OCI-M1 (cell line): ENCODE results near the gene TMEM14C.

Source experiments
- DNase-seq: peaks from one replicate; lab custom pipeline; 2025; lab: John Stamatoyannopoulos, UW

Gene TMEM14C

DNA sequence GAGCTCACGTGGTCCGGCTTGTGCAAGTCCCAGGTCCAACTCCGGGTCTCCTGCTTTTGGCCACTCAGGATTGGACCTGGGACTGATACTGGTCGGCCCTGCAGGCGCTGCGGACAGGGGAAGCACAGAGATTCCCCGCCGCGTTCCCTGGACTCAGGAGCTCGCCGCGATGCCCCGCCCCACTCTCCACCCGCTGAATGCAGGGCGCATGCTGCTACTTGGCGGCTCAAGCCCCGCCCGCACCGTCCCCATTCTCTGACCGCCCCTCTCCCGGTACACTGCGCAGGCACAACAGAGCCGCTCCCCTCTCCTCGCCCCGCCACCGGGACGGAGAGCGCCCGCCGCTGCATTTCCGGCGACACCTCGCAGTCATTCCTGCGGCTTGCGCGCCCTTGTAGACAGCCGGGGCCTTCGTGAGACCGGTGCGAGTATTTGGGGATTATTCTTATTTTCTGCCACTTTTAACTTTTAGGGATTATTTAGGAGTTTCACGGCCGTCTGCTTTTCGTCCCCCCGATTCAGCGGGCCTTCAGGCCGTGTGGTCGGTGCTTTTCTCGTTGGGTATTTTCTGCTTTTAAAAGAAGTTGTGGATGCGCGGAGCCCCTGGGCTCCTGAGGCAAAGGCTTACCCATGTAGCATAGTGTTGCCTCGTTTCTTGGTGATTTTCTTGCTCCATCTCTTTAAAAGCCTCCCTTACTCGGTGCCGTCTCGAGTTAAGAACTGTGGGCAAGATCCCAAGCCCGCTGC lies at the start of gene TMEM14C:
TMEM14C (plus strand) TSS at position 251 of the 747 bp plus-strand sequence. CDS start 1,544 bp downstream, outside the sequence.
- DNase-seq = peak; percentile 99

DNA sequence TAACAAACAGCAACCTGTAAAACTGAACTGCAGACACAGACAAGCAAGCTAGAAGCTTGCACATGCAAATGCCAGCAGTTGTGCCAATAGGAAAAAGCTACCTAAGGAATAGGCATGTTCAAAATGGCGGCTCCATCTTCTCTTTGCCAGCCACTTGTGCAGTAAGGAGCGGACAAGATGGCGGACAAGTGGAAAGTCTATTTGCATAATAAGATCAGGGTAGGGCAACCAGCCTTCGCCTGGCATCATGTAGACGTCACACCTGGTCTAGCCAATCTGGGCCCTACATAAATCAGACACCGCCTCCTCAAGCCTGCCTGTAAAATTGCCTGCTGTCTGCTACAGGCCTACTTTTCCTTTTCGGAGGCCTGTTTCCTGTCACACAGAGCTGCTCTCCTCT lies 46.5 kb upstream of the TMEM14C start:
- DNase-seq = no peak

DNA sequence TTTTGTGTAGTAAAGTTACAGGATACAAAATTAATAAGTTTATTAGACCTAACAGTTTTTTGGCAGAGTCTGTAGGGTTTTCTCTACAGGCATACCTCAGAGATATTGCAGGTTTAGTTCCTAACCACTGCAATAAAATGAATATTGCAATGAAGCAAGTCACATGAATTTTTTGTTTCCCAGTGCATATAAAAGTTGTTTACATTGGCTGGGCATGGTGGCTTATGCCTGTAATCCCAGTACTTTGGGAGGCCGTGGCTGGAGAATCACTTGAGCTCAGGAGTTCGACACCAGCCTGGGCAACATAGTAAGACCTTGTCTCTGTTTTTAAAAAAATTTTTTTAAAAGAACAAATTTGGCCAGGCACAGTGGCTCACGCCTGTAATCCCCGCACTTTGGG lies 44.4 kb upstream of the TMEM14C start:
- DNase-seq = no peak

DNA sequence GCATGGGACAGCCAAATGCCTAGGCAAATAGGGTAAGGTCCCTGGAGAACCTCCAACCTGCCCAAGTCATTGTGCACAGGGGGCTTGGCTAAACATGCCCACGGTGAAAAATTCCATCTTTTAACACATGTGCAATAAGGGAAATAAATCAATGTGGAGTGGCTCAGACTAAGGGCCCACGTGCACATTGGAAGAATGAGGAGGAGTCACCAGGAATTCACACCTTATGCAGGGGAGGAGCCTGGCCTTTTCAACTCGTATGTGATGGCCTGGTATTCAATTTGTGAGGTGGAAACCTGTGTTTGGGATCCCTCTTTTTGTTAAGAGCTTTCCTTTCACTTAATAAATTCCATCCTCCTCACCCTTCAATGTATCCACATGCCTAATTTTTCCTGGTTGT lies 41.1 kb upstream of the TMEM14C start:
- DNase-seq = no peak

DNA sequence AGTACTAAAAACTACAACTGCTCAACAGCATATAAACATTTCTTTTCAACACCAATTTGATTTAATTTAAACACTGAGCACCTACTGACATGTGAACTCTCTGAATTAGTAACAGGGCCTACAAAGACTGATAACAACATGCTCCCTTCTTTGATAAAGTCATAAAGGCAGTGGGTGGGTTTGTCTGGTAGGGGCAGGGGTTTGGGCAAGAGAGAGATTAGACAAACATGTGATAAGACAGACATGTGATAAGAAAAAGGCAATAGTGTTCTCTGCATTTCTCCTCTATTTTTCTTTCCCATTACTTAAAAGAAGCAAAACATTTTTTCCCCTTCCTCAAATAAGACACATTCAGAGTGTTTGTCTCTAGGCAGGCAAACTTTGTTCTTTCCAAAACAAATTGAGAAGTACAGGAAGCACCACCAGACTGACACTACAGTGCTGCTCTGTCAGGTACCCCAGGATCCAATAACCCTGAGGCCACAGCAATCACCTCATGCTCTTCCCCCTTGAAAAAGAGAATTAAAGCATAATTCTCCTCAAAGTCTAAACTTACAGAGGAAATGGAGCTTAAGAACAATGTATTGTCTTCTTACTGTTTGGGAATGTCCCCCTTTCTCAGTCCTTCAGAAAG lies 40.4 kb upstream of the TMEM14C start:
- peak; percentile 43 for DNase-seq

DNA sequence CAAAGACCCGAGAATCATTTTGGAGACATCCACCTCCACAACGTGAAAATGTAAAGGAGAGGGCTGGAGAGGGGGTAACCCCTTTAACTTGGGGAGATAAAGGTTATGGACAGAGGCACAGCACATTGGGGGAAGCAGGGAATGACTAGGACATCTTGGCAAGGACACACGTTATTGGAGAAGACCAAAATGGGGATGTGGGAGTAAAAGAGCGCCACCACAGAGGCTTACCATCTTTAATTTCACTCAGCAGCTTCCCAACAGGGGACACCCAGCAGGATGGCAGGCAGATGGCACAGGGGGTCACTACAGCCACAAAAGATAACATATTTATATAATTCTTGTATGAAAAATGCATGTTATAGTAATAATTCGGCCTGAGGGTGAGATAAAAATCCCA lies 38.3 kb upstream of the TMEM14C start:
- no peak for DNase-seq

DNA sequence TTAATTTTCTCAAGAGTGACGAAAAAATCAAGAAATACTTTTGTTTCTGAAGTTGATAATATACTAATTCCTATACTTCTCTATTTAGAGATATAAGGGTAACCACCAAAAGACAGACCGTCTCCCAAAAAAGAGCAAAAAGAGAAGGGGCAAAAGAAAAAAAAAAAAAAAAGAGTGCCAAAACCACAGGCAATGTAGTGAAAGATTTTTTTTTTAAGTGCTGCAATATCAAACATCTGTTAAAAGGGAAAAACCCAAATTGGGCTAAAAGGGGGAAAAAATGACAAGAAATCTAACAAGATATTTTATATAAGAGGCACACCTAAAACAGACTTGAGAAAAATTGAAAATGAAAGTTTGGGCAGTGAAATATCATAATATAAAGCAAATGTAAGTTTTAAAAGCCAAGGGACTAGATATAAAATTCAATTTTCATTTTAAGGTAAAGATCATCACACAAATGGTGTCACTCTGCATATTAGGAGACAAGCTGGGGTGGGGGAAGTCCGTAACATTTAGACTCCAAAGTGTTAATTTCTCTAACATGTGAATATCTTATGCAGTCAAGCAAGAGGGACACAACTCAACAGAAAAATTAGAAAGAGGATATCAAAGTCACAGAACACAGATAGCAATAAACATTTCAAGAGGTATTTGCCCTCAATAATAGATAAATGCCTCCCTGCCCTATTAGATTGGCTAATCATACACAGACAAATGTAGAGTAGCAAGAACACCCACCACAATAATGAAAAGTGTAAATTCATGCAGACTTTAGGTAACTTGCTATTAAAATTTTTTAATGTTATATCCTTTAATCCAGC lies 37.6 kb upstream of the TMEM14C start:
- no peak for DNase-seq

DNA sequence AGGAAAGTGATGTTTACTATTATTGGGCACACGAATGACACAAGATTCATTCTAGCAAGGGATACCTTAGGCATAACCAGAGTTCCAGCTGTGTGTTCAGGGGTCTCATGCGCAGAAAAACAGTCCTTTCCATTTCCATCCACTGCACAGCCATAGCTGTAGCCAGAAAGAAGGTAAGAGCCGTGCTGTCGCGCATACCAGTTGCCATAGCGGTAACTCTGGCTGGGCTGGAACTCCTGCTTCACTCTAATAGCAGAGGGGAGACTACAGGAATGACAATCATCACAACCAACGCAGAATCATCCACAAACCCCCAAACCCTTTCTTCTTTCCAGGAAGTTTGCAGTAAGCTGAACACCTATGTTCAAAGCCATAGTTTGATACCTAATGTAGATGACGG lies 36.0 kb upstream of the TMEM14C start:
- no peak for DNase-seq

DNA sequence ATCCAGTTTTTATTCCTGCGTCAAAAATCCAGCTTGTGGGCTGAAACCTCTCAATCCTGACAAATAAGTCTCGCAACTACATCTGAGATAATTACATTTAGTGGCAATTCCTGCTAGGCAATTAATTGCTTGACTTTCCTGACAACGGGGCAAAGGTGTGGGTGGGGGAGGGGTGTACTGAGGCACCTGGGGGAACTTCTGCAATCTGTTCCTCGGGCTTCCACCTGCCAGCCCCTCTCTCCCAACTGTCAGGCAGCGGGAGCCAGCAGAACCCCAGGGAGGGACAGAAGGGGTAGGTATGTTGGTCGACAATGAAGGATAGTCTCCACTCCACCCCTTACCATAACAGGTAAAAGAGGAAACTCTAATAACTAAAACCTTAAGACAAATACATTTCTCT lies 35.3 kb upstream of the TMEM14C start:
- no peak for DNase-seq

DNA sequence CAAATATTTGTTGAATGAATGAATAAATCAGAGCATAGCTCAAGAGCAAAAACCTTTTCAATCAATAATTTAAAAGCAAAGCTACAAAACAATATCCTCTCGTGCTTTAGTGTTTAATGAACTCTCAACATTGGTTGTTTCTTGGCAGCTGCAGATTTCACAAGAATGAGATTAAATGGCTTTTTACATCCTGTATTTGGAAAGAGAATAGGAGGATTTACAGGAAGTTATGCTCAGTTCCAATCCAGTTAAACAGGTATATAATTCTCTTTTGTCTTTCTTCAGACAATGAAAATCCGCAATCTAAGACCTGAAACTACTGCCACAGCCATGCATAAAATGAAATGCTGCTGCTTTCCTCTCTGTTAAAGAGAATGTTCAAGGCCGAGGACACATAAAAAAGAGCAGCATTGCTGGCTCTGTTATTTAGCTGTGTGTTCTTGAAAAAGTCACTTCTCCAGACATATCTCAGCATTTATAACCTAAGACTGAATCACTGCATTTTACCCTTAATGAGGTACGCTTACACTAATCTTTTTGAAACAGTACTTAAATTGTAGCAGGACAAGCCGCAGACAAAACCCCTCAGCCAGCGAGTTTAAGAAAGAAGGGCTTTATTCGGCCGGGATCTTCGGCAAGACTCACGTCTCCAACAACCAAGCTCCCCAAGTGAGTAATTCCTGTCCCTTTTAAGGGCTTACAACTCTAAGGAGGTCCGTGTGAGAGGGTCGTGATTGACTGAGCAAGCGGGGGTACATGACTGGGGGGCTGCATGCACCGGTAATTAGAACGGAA lies 32.0 kb upstream of the TMEM14C start:
- DNase-seq = no peak

DNA sequence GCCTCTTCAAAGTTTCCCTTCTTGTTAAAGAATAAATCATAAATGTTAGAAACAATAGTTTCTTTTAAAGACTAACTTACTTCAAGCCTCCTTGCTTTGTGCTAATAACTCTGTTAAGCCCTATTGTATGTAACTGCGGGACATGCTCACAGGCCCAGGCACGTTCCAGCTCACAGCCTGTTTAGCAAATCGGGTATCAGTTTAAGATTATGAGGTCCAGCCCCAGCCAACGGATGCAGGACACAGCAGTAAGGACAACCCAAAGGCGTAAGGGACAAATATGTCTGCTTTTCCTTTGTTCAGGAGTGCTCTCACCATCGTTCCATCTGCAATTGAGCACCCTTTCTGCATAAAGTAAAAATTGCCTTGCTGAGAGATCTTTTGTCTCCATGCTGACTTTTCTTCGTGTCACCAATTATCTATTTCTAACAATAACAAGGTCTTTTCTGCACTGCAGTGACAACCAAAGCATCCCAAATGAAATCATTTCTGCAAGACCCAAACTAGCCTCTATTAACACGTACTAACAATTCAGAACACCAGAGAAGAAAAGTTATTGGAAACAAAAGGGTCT lies 29.8 kb upstream of the TMEM14C start:
- DNase-seq = no peak

DNA sequence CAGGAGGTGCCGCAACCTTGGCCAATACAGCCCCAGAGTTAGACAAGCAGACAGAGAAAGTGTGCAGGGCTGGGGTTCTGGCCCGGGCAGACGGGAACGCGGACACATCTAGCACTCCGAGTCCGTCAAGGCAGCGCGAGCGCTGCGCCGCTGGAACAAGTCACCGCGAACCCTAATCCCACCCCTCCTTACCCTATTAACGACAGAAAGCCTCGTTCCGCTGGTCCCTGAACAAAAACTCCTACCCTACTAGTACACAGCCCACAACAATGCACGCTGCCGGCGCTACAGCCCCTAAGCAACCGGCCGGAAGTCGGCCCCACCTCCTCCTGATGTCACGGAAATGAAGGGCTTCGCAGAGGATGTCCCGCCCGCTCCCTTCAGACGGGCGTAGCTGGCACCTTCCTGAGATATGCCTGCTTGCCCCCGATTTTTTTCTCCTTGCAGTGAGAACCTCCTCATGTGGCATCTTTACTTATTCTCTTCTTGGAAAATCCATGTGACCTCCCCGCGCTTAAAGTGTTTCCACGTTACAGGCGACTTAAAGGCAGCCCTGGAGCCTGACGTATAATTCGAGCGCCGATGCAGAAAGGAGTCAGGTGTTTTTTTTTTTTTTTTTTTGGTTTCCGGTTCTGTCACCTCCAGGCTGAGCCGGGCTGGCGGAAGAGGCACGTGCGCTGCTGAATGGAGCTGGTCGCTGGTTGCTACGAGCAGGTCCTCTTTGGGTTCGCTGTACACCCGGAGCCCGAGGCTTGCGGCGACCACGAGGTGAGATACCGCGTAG lies 28.4 kb upstream of the TMEM14C start, which contains the start of the genes C6orf52 and PAK1IP1:
C6orf52 (minus strand) TSS at position 315 of the 784 bp plus-strand sequence. CDS start 7,066 bp downstream, outside the sequence.
PAK1IP1 (plus strand) TSS at position 671 of the 784 bp plus-strand sequence; CDS start at position 685, 14 bp downstream.
- peak; percentile 98 for DNase-seq

DNA sequence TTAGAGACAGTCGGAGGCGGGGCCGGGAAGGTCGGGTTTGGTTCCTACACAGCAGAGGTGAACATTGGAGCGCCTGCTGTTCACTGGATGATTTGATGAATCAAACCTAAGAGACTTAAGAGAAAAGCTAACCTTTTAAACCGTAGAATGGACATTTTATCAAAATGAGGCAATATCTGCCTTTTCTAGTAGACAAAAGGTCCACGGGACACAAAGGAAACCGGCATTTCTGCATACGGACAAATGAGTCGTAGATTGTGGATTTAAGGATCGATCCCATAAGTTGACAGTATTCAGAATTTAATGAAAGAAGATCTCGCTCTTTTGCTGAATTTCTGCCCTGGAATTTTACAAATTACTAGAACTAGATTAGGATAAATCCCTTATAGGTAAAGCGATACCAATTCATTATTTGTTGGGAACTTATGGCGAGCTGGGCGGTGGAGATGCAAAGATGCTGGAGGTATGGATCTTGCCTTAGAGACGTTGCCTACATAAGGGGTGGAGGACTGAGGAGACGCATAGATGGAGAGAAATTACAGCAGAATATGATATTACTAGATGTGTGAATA lies 27.7 kb upstream of the TMEM14C start:
- no peak for DNase-seq

DNA sequence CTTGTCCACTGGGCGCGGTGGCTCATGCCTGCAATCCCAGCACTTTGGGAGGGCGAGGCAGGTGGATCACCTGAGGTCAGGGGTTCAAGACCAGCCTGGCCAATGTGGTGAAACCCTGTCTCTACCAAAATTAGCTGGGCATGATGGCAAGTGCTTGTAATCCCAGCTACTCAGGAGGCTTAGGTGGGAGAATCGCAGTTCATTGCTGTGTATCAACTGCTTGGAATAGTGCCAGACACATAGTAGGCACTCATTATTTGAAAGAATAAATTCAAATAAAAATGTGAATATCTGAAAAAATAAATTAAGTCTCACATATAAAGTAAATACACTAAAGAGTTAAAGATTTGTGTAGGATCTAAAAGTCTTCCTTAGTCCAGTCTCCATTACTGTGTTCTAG lies 26.2 kb upstream of the TMEM14C start:
- no peak for DNase-seq

DNA sequence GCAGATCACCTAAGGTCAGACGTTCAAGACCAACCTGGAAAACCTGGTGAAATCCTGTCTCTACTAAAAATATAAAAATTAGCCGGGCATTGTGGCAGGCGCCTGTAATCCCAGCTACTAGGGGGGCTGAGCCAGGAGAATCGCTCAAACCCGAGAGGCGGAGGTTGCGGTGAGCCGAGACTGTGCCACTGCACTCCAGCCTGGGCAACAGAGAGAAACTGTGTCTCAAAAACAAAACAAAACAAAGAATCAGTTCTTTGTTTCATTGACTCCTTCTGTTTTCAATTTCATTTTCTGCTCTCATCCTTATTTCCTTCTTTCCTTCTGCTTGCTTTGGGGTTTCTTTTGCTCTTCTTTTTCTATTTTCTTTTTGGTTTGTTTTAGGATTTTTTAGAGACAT lies 8.9 kb upstream of the TMEM14C start:
- no peak for DNase-seq

DNA sequence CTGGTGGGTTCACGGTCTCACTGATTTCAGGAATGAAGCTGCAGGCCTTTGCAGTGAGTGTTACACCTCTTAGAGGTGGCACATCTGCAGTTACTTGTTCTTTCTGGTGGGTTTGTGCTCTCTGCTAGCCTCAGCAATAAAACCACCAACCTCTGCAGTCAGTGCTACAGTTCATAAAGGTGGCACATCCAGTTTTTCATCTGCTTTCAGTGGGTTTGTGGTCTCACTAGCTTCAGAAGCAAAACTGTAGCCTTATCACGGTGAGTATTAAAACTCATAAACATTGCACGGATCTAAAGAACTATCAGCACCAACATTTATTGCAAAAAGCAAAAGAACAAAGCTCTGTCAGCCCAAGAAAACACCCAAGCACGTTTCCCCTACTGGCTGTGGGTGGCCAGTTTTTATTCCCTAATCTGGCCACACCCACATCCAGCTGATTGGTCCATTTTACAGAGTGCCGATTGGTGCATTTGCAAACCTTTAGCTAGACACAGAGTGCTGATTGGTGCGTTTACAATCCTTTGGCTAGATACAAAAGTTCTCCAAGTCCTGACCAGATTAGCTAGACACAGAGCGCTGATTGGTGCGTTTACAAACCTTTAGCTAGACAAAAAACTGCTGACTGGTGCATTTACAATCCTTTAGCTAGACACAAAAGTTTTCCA lies 3.4 kb upstream of the TMEM14C start:
- DNase-seq = peak; percentile 24

DNA sequence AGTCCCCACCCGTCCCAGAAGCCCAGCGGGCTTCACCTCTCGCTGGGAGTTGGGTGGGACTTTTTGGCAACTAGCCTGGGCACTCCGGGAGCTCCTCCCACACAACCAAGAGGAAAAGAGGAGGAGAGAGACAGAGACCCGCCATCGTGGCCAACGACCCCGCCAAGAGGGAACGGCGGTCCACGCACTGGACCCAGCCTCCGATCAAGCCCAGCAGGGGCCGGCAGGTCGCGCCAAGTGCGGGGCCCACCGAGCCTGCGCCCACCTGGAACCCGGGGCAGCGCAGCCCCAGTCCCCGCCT lies 3.0 kb upstream of the TMEM14C start:
- DNase-seq = no peak

DNA sequence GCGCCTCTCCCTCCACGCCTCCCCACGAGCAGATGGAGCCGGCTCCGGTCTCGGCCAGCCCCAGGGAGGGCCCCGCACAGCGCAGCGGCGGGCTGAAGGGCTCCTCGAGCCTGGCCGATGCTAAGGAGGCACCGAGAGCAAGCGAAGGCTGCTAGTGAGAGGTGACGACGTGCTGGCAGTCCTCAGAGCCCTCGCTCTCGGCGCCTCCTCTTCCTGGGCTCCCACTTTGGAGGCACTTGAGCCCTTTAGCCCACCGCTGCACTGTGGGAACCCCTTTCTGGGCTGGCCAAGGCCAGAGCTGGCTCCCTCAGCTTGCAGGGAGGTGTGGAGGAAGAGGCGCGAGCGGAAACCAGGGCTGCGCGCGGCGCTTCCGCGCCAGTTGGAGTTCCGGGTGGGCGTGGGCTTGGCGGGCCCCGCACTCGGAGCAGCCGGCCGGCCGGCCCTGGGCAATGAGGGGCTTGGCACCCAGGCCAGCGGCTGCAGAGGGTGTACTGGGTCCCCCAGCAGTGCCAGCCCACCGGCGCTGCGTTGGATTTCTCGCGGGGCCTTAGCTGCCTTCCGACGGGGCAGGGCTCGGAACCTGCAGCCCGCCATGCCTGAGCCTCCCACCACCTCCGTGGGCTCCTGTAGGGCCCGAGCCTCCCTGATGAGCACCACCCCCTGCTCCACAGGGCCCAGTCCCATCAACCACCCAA lies 2.5 kb upstream of the TMEM14C start:
- DNase-seq = no peak
